HFF-Myc (cell line): Measurements from ENCODE around the gene TRPC6.

ENCODE experiments used
- DNase-seq: peaks from one replicate; pipeline ENCODE4 v3.0.0-alpha.2; 2011; ENCODE audit warnings: low read depth; ENCODE audit errors: extremely low read depth
- H3K4me3 ChIP-seq: replicated peaks from 2 replicates; pipeline ENCODE4 v1.5.1; 2011; ENCODE audit warnings: low read depth, mild to moderate bottlenecking, control low read depth, low read length
- TF ChIP-seq, protein P1 (sequence below): IDR thresholded peaks from 2 replicates; pipeline ENCODE4 v1.5.1; 2012; ENCODE audit warnings: mild to moderate bottlenecking, low read depth, low read length, control low read depth; ENCODE audit errors: missing control alignments

Gene TRPC6

DNA sequence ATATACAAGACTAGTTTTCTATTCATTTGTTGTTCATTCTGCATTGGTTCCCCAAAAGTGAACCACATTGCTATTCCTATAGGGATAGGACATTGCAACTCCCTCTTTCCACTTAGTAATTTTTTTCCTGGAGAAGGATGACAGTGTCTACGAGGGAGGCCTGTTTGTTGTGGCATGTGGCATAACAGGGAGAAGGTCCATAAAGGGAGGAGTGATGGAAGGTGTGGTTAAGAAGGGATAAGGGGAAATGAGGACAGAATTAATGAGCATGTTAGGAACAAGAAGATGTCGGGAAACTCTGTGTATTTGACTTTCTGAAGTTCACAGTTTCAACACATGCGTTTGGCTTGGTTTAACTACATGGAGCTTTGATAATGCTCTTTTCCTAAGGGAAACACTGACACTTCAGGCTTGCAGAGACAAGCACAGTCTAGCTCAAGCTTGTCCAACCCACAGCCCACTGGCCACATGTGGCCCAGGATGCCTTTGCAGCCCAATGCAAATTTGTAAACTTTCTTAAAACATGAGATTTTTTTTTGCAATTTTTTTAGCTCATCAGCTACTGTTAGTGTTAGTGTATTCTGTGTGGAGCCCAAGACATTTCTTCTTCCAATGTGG is 149.7 kb downstream of the TRPC6 start:
- TF ChIP-seq, protein P1, sequence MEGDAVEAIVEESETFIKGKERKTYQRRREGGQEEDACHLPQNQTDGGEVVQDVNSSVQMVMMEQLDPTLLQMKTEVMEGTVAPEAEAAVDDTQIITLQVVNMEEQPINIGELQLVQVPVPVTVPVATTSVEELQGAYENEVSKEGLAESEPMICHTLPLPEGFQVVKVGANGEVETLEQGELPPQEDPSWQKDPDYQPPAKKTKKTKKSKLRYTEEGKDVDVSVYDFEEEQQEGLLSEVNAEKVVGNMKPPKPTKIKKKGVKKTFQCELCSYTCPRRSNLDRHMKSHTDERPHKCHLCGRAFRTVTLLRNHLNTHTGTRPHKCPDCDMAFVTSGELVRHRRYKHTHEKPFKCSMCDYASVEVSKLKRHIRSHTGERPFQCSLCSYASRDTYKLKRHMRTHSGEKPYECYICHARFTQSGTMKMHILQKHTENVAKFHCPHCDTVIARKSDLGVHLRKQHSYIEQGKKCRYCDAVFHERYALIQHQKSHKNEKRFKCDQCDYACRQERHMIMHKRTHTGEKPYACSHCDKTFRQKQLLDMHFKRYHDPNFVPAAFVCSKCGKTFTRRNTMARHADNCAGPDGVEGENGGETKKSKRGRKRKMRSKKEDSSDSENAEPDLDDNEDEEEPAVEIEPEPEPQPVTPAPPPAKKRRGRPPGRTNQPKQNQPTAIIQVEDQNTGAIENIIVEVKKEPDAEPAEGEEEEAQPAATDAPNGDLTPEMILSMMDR: no peak
- DNase-seq: no peak

DNA sequence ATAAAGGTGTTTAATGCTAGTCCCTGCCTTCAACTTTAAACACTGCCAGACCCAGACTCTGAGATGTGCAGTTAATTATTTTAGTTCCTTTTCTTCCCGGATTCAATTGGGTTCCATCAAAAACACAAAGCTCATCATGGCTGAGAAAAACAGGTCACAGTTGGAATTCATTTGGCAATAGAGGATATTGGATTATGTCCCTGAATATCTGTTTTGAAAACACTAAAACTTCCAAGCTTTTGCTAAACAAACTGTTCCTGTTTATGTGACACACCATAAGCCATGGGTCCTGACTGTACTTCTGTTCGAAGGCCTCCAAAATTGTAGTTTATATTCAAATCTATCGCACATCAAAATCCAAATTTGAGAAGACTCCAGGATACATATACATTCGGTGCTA is 150.7 kb downstream of the TRPC6 start:
- DNase-seq: no peak
- TF ChIP-seq, protein P1: no peak
- H3K4me3 ChIP-seq: no peak overlapping the region

More for the DNA sequence above, 149.7 kb downstream of the TRPC6 start:
- H3K4me3 ChIP-seq: no peak overlapping the region

GRCh38 chr11:101429703-101430540 is 153.9 kb downstream of the TRPC6 start:
- DNase-seq: no peak
- TF ChIP-seq, protein P1: no peak

DNA sequence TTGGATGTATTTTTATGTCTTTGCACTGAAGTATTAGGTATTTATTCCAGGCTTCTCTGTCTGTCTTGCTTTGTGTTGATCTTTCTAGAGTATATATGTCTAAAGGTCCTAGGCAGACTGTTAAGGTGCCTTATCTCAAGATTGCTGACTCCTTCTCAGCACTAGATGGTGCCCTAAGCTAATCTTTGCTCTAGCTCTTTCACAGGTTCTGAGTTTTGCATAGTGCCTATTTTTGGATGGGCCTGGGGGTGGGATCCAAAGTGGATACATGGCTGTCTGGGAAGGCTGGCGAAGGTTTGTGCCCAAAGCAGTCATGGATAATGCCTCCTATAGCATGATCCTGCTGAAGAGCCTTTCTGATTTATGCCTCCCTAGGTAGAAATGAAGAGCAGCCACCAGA is 154.9 kb downstream of the TRPC6 start:
- no peak for DNase-seq
- H3K4me3 ChIP-seq: no peak overlapping the region
- TF ChIP-seq, protein P1: peak; percentile 46

More at GRCh38 chr11:101429703-101430540, 153.9 kb downstream of the TRPC6 start:
- no peak overlapping the region for H3K4me3 ChIP-seq

DNA sequence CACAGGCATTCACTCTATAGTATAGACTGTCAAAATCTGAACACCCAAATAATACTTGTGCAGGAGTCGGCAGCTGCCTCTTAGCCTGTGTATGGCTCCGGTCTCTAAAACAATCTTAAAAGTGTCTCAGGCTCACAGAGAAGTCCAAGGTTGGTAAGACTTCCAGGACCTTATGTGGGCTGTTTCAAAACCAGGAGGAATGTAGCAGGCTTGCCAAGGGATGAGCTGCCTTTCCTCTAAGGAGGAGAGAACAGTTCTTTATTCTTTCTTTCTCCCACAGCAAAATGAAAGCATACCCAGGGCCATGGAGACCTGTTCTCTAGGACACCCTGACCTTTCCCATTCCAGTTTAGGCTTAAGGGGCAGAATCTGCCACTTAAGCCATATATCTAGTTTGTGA is 176.5 kb downstream of the TRPC6 start:
- H3K4me3 ChIP-seq: no peak overlapping the region
- DNase-seq: no peak
- TF ChIP-seq, protein P1: no peak
